ENCODE measurements around the gene DEPP1. TPM values are rescaled to one million over a fixed set of nuclear protein-coding genes. Genes with fewer than 3 reads are reported as not detected.

The DEPP1 gene
- total RNA-seq, 1 experiment from 2014 or later: 2.8 TPM

DNA sequence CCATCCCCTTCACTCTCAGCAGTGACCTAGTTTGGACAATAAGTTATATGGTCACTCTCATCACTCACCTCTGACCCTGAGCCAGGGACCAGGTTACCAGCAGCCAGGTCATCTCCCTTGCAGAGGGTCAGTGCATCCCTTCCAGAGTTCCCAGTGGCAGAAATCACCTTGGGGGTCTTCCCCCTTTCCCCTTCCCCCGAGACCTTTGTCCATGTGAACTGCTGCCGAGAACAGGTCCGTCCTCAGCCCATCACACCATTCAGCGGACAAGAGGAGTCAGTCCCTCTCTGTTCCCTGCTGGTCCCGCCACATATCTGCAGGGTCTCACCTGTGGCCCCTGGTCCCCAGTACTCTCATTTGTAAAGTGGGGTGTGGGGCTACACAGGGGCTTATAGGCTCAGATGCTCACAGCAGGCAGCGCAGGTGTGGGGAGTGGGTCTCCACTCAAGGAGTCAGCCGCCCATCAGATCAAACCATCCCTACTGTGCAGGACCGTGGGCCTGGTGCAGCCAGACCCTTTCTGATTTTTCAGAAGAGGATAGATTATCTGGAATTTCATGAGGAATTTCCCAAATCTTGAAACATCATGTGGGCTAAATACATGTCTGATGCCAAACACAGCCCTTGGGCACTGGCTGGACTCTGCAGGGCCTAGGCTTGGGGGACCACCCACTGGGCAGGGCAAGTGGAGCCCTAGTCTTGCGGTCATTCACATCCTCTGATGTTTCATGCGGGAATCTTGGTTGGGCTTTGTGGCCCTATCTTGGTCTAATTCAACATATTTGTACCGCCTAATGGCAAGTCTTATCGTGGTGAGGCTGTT lies 6.5 kb downstream of the DEPP1 start:
- in situ Hi-C loops (cut with HindIII; ENCODE audit: low pct_unique_long_range_greater_than_20kb, low sequenced_read_pairs): no loop called here
- DNase-seq (ENCODE audit: low read depth): no peak

DNA sequence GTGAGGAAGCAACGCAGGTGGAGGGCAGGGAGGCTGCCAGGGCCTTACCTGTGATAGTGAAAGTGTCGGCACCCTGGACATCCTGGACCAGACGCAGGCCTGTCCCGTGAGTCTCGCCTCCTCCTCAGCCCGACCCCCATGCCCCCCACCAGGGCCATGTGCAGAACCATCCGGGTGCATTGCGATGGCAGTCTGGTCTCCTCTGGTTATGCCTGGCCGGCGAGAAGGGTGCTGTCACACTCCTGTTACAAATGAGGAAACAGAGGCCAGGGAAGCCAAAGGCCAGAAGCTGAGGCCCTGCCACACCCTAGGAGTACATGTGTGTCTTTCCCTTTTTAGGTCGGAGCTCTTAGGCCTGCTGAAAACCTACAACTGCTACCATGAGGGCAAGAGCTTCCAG lies 7.2 kb downstream of the DEPP1 start:
- in situ Hi-C loops (cut with HindIII; ENCODE audit: low pct_unique_long_range_greater_than_20kb, low sequenced_read_pairs): no loop called here
- DNase-seq (ENCODE audit: low read depth): no peak

DNA sequence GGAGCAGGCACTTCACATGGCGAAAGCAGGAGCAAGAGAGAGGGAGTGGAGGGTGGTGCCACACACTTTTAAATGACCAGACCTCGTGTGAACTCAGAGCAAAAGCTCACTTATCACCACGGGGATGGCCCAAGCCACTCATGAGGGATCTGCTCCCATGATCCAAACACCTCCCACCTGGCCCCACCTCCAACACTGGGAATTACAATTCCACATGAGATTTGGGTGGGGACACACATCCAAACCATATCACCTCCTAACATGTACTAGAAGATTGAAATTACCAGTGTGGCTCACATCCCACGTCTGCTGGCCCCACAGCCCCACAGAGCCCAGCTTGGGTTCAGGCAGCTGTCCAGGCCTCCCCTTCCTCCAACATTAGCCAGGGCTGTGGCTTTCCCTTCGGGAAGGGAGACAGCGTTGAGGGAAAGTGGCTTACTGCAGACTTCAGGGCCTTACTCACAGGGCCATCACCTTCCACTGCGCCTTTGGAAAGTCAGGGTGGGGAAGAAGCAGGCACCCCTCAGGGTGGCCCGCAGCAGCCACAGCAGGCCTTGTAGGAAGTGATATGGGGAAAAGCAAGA lies 7.7 kb downstream of the DEPP1 start:
- no peak for DNase-seq (ENCODE audit: low read depth)

DNA sequence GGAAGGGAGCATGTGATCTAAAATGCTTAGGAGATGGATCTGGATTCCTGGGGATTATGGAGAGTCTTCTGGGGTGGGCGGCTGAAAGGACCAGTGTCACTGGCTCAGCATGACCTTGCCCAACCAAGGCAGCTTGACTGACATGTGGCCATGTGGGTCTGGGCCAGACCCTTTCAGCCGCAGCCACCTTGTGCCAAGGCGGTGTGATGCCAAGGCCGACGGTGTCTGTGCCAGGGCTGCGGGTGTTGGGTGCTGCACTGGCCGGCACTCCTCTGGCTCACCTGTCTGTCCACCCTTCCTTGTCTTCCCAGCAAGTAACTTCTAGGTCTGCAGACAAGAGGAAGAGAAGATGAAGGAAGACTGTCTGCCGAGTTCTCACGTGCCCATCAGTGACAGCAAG lies 8.8 kb downstream of the DEPP1 start:
- no peak for DNase-seq (ENCODE audit: low read depth)
- in situ Hi-C loops (cut with HindIII; ENCODE audit: low pct_unique_long_range_greater_than_20kb, low sequenced_read_pairs): no loop called here

More for the DNA sequence above, 7.7 kb downstream of the DEPP1 start:
- in situ Hi-C loops (cut with HindIII; ENCODE audit: low pct_unique_long_range_greater_than_20kb, low sequenced_read_pairs): no loop called here

DNA sequence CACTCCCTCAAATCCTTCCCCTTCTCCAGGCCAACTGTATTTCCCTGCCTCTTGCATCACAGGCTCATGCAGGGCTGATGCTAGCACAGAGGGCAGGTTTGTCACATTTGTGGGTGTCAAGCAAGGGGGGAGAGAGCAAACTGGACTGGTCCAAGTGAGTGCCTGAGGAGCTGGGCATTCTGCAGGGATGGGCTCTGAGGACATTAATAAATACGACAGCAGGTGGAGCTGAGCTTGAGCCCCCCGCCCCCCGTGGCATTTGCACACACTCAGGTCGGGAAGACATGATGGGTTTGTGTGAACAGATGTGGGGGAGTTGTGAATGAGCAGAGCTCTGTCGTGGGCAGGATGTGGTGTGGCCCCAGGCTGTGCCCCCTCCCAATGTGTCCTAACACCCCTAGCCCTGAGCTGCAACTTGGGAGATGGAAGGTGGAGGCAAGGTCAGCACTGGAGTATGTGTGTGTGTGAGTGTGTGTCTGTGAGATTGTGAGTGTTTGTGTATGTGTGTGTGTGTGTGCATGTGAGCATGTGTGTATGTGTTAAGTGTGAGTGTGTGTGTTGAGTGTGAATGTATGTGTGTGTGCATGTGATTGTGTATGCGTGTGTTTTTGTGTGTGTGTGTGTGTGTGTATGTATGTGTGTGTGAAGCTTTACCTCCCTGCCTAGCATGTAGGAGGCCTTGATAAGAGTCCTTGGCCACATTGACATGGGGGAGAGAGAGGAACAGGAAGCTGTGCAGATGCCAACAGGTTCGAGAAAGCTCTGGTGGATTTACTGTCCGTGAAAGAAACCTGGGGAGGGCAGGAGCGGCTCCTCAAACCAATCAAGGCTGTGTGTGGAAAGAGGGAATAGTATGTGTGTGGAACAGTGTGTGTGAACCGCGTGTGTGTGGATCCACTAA lies 9.9 kb downstream of the DEPP1 start:
- no peak for DNase-seq (ENCODE audit: low read depth)
- in situ Hi-C loops (cut with HindIII; ENCODE audit: low pct_unique_long_range_greater_than_20kb, low sequenced_read_pairs): no loop called here

DNA sequence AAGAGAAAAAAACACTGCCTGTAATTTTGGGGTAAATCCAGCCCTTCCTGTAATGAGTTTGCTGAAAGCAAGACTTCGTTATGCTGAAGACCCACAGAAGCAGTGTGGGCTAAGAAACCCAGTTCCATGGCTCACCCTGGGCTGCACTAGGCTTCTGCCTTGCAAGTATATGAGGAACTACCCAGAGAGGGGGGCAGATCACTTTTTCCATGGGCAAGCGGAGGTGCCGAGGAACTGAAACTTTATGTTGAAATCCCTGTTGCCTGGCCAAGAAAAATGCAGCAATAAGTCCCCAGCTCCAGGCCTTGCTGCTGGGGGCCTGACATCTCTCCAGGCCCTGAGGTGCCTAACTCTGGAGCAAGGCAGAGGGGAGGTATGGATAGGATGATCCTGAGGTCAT lies 10.5 kb downstream of the DEPP1 start:
- in situ Hi-C loops (cut with HindIII; ENCODE audit: low pct_unique_long_range_greater_than_20kb, low sequenced_read_pairs): no loop called here
- DNase-seq (ENCODE audit: low read depth): no peak

DNA sequence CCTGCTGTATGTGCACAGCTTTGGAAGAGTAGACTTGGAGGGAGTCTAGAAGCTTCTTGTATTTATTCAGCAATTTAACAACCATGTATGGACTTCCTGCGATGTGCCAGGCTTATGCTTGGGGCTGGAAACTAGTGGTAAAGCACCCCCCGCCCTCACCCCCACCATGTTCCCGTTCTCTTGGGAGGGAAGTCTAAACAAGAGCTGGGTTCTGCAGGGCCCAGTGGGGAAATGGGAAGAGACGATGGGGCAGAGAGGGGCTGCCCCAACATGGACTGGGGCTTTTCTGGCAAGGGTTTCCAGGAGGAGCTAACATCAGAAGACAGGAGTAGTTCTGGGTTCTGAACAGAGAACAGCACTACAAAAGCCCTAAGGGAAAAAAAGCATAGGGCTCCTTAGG lies 11.0 kb downstream of the DEPP1 start:
- in situ Hi-C loops (cut with HindIII; ENCODE audit: low pct_unique_long_range_greater_than_20kb, low sequenced_read_pairs): no loop called here
- no peak for DNase-seq (ENCODE audit: low read depth)

DNA sequence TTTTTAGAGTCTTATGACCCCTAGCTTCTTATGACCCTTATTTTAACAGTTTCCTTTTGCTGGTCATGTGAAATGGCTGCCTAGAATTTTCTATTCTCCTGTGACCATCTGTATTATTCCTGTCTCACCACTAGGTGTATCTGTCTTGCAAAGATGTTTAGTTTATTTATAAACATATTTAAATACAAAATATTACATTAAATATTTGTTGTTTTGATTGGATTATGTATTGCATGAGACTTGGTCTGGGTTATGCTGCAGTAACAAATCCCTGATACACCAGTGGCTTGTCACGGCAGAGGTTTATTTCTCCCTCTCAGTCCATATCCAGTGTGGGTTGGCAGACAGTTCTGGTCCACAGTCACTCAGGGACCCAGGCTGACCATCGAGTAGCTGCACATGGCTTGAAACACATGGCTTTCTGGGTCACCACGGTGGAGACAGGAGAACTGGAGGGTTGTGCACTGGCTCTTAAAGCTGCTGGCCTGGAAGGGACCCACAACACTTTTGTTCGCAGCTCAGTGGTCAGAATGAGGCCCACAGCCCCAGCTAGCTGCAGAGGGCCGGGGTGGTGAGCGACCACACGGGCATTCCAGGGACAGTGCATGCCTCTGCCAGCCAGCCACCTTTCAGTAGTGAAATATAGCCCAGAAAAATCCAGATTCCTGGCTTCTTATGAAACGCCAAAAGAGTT lies 11.6 kb downstream of the DEPP1 start:
- in situ Hi-C loops (cut with HindIII; ENCODE audit: low pct_unique_long_range_greater_than_20kb, low sequenced_read_pairs): no loop called here
- DNase-seq (ENCODE audit: low read depth): no peak

DNA sequence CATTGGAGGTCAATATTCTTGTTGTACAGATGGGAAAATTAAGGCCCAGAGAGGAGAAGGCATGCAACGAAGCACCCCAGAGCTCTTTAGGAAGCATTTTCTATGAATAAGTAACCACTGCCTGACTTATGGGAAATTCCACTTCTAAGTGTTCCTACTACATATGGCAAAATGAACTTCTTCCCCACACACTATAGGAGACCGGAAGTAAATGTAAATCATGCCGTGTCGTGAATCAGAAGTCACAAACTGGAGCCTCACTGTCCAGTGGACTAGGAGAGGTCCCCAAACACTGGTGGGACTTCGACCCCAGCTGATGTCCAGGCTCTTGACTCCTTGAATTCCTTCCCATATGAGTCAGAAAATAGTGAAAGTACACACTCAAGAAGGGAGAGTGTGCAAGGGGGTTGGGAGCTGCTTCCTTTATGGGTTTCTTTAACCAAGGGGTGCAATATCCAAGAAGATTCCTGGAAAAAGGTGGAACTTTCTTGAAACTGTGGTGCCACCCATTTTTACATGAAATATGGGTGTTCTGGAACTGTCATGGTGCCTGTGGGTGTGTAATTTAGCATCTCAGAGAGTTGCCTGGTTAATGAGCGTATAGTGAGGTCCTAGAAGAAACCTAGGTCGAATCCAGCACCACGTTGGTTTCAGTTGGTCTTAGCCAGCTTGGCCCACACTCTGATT lies 12.3 kb downstream of the DEPP1 start:
- DNase-seq (ENCODE audit: low read depth): no peak
- in situ Hi-C loops (cut with HindIII; ENCODE audit: low pct_unique_long_range_greater_than_20kb, low sequenced_read_pairs): no loop called here

DNA sequence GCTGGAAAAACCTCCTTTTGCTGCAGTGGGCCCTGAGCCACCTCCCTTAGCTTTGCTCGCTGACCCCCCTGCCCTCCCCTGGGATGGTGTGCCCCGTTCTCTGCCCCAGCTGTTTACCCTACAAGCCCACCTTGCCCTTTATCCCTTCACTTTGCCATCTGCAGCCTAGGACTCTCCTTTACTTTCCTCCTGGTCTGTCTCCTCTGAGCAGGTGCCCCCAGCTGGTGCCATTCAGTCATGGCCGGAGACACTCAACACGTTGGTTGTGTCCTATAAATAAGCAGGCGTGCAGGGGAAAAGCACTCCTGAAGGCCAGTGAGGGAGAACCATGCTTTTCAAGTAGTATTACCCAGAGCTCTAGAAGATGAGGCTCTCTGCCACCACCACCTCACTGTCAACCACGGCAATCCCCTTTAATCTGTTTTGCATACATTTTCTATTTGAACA lies 12.9 kb downstream of the DEPP1 start:
- no peak for DNase-seq (ENCODE audit: low read depth)
- in situ Hi-C loops (cut with HindIII; ENCODE audit: low pct_unique_long_range_greater_than_20kb, low sequenced_read_pairs): no loop called here

DNA sequence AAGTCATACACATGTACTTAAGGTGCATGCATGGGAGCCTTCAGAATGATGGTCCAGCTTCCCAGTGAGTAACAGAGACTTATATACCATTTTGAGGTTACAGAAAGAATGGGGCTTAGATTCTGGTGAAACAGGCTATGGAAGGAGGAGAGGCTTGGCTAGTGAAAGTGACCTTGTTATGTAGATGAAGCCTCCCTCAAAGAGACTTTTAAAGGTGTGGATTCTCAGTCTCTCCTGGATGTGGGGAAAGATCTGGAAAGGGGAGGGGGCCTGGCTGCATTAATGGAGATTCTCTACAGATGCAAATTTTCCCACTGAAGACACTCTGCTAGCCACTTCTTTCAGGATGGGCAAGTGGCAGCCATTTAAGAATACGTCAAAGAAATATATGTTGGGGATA lies 13.5 kb downstream of the DEPP1 start:
- in situ Hi-C loops (cut with HindIII; ENCODE audit: low pct_unique_long_range_greater_than_20kb, low sequenced_read_pairs): no loop called here
- DNase-seq (ENCODE audit: low read depth): no peak

DNA sequence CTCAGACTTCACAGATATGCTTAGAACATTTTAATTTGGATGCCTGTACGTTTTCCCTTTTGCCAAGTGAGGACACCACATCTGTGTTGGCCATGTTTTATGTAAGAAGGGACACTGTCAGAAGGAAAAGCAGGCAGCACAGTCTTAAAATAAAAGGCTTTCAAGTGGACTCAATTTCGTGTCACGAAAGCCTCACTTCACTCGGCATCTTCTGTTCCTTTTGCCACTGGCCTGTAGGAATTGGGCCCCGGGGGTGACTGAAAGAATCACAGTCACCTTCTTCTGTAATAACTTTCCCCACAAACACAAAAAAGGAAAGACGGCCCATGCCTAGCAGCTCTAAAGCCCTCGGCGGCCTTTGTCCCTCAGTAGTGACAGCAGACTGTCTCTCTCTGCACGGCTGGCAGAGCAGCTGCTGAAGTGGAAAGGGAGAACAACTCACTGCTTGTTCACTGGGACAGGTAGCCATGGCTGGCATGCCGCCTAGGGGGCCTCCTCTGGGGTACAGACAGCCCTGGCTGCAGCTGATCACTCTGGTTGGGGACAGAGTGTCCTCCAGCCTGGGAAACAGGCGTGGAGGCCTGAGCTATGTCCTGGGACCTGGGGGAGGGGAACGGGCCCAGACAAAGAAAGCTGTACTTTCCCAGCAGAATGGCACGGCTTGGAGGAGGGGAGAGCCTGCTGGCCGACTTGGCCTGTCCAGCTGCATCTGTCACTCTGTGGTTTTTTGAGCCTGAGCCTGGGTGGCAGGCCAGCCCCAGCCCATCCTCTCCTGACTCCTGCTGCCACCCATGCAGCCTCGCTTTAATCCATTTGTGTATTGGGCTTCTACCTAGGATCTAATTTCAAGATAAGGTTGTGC lies 14.6 kb downstream of the DEPP1 start:
- DNase-seq (ENCODE audit: low read depth): peak; percentile 84
- in situ Hi-C loops (cut with HindIII; ENCODE audit: low pct_unique_long_range_greater_than_20kb, low sequenced_read_pairs): no loop called here

DNA sequence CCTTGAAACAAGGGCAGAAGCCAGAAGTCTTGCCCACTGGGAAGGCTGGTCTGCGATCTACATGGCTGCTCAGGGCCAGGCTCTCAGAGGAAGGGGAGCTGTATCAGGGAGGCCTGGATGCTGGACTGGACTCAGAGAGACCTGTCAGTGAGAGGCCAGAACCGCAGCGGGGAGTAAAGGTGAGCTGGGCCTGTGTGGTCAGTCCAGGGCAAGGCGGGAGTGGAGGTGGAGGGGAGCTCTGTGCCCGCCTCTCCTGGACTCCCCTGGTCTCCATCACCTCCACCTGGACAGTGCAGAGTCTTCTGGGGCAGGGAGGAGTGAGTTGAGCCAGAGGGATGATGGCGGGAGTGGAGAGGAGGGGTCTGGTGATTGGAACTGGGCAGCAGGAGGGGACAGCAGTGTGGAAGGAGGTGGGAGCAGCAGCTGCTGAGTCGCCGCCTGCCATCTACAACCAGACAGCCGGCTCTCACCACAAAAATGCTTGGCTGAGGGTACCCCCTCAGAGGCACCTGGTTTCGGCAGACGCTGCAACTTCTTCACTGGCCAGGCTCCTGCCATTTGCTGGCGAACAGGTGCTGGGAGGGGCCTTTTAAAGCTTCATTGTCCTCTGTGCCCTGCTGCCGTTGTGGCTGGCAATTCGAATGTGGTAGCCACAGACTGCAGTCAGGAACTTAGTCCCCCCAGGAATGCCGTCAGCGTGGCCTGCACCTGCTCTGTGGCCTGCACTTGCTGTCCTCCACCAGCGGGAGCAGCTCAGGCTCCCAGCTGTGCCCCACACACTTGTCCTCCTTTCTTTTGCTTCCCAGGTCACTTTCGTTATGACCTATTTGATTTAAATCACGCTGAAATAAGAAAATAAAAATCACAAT lies 15.5 kb downstream of the DEPP1 start:
- no peak for DNase-seq (ENCODE audit: low read depth)
- in situ Hi-C loops (cut with HindIII; ENCODE audit: low pct_unique_long_range_greater_than_20kb, low sequenced_read_pairs): no loop called here

DNA sequence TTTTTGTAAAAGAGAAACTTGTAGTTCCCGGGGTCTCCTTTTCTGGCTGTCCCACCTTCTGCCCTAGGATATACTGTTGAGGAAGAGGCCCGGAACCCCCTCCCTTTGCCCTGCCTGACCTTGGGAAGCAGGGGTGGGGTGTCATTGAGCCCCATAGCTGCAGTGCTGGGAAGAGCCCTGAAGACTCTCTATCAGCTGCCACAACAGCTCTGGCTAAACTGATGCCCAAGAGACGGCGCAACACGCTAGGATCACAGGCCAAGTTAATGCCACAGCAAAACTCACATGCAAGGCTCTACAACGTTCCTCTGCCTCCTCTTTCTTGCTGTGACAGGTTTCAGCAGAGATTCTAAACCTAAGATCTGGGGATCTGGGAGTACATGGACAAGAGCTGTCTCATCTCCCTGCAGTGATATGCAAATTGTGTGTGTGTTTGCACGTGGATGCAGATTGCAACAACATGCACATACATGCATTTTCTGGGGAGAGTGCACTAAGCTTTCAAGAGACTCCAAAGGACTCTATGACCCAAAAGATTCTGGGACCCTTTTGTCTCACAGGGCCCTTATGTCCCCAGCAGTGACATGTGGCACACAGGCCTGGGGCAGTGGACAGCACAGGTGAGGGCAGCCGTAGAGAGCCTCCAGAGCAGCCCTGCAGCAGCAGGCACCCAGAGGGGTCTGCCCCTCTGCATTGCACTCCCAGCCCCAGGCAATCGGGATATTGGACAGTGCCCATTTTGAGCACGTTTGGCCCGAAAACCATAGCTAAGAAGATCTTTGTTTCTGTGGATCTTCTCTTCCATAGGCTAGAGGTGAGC lies 16.5 kb downstream of the DEPP1 start:
- in situ Hi-C loops (cut with HindIII; ENCODE audit: low pct_unique_long_range_greater_than_20kb, low sequenced_read_pairs): no loop called here
- DNase-seq (ENCODE audit: low read depth): no peak

DNA sequence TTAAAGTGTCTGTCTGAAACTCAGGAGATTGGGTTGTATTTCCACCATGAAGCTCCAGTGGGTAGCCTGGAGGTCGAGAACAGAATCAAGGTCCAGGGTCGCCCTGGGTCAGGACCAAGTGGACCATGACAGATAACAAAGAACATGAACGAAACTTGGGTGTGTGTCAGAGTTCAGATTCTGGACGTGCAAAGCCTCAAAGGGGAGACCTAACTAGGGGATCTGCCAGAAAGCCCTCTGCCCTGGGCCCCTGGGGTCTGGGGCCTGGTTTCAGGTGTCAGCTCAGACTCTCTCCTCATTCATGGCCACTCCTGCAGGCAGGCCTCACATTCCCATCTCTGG lies 17.4 kb downstream of the DEPP1 start:
- in situ Hi-C loops (cut with HindIII; ENCODE audit: low pct_unique_long_range_greater_than_20kb, low sequenced_read_pairs): no loop called here
- no peak for DNase-seq (ENCODE audit: low read depth)

Measured in Caki2 (cell line).